ENCODE results near the gene TSC22D2. TPM values are rescaled to one million over a fixed set of nuclear protein-coding genes. Genes with fewer than 3 reads are reported as not detected.
"Not testable (repeated sequence)": the region's sequence is repeated elsewhere in the genome, so short reads cannot be mapped to it uniquely, and the experiment has no call there.

TSC22D2 gene
- total RNA-seq, 1 donor from 2014 or later: 68.7 TPM

DNA sequence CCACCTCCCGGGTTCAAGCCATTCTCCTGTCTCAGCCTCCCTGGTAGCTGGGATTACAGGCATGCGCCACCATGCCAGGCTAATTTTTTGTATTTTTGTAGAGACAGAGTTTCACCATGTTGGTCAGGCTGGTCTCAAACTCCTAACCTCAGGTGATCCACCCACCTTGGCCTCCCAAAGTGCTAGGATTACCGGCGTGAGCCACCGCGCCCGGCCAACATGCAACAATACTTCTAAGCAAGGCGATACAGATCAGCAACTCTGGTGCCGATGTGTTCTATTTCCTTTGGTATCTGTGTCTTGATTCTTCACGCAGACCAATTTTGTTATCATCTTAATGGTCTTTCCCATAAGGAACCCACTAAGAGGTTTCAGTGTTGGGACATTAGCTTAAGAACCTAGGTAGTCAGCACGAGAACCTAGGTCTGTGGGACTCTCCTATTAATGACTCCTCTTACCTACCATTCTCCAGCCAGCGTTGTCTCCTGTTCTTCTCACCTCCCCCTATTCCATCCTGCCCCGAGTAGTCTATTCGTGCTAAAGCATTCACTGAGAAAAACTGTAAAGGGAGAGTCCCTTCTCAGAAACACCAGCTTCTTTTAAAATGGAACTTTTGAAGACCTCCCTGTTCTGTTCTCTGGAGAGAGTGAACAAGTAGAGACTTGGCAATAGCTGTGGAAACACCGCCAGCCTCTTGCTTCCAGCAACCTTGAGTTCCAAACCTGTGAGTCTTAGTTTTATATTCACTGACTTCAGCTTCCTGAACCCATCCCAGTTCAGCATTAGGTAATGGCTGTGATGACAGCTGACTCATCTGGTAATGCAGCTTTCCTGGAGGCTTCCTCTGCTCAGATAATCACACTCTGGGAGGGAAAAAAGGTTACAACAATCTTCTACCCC is 61.2 kb downstream of the TSC22D2 start:
- peaks cover 19% of the 10 kb centered on the region for H3K36me3 Mint-ChIP-seq
- DNase-seq (ENCODE audit: low spot score in 2 of 2, unreplicated experiment in 2 of 2): no peak
- H3K4me3 Mint-ChIP-seq: peak overlapping the region; percentile 0
- H3K4me1 Mint-ChIP-seq: peaks cover 17% of the 10 kb centered on the region
- TF ChIP-seq, protein P1, sequence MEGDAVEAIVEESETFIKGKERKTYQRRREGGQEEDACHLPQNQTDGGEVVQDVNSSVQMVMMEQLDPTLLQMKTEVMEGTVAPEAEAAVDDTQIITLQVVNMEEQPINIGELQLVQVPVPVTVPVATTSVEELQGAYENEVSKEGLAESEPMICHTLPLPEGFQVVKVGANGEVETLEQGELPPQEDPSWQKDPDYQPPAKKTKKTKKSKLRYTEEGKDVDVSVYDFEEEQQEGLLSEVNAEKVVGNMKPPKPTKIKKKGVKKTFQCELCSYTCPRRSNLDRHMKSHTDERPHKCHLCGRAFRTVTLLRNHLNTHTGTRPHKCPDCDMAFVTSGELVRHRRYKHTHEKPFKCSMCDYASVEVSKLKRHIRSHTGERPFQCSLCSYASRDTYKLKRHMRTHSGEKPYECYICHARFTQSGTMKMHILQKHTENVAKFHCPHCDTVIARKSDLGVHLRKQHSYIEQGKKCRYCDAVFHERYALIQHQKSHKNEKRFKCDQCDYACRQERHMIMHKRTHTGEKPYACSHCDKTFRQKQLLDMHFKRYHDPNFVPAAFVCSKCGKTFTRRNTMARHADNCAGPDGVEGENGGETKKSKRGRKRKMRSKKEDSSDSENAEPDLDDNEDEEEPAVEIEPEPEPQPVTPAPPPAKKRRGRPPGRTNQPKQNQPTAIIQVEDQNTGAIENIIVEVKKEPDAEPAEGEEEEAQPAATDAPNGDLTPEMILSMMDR (IDR thresholded peaks at IDR 0.05; ENCODE audit: unreplicated experiment): no peak
- no peaks in the 10 kb centered on the region for H3K9me3 Mint-ChIP-seq
- peak overlapping the region; percentile 90 for H3K27ac Mint-ChIP-seq
- no peaks in the 10 kb centered on the region for H3K27me3 Mint-ChIP-seq (ENCODE audit: low read depth)

DNA sequence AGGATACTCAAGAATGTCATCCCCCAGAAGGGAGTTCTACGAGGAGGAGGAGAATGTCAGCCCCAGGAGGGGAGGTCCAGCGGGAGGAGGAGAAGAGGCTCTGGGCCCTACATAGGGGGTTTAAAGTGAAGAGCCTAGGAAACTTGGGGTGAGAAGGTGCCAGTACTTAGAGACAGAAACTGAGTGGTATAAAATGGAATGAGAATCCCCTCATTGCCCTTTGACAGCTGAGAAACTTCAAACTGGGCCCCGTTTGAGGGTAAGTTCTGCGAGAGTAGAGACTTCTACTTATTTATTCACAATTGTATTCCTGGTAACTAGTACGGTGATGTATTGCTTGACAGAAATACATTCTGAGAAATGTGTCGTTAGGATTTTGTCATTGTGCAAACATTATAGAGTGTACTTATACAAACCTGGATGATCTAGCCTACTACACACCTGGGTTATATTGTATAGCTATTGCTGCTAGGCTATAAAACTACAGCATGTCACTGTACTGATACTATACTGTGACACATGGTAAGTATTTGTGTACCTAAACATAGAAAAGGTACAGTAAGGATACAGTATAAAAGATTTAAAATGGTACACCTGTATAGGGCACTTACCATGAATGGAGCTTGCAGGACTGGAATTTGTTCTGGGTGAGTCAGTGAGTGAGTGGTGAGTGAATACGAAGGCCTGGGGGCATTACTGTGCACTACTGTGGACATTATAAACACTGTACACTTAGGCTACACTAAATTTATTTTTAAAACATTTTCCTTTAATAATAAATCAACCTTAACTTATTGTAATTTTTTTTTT is 62.0 kb downstream of the TSC22D2 start:
- Mint-ChIP-seq H3K4me3 (peak overlapping the region; percentile 0), H3K9me3 (no peaks in the 10 kb centered on the region)
- no peak for DNase-seq (ENCODE audit: low spot score in 2 of 2, unreplicated experiment in 2 of 2)

DNA sequence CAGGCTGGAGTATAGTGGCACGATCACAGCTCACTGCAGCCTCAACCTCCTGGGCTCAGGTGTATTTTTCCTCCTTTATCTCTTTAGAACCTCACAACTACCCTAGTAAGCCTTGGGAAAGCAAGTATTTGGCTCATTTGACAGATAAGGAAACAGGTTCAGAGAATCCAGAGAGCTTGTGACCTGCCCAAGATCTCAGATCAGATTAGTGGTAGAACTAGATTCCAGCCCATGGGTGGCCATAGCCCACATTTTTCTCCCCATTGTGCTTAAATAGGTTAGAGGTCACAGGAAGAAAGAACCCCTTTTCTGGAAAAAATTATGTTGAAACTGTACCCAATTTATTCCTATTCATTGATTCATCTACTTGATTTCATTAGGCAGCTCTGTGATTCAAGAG is 64.3 kb downstream of the TSC22D2 start:
- no peak overlapping the region for H3K27ac Mint-ChIP-seq
- H3K4me1 Mint-ChIP-seq: peaks cover 17% of the 10 kb centered on the region

More for the DNA sequence above, 62.0 kb downstream of the TSC22D2 start:
- Mint-ChIP-seq H3K27ac (peak overlapping the region; percentile 90), H3K36me3 (peaks cover 19% of the 10 kb centered on the region), H3K27me3 (ENCODE audit: low read depth) (no peaks in the 10 kb centered on the region), H3K4me1 (peaks cover 17% of the 10 kb centered on the region)
- TF ChIP-seq, protein P1 (IDR thresholded peaks at IDR 0.05; ENCODE audit: unreplicated experiment): no peak

DNA sequence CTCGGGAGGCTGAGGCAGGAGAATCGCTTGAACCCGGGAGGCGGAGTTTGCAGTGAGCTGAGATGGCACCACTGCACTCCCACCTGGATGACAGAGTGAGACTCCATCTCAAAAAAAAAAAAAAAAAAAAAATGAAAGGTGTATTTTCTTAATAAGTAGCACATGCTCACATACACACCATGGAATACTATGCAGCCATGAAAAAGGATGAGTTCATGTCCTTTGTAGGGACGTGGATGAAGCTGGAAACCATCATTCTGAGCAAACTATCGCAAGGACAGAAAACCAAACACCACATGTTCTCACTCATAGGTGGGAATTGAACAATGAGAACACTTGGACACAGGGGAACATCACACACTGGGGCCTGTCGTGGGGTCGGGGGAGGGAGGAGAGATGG is 65.1 kb downstream of the TSC22D2 start:
- H3K27me3 Mint-ChIP-seq (ENCODE audit: low read depth); H3K4me3 Mint-ChIP-seq; DNase-seq (ENCODE audit: low spot score in 2 of 2, unreplicated experiment in 2 of 2); H3K27ac Mint-ChIP-seq: not testable (repeated sequence)
- Mint-ChIP-seq H3K9me3 (peaks cover 23% of the 10 kb centered on the region), H3K4me1 (peaks cover 14% of the 10 kb centered on the region), H3K36me3 (peaks cover 19% of the 10 kb centered on the region)

More for the DNA sequence above, 64.3 kb downstream of the TSC22D2 start:
- TF ChIP-seq, protein P1 (IDR thresholded peaks at IDR 0.05; ENCODE audit: unreplicated experiment): no peak
- H3K36me3 Mint-ChIP-seq: peaks cover 17% of the 10 kb centered on the region
- peaks cover 19% of the 10 kb centered on the region for H3K9me3 Mint-ChIP-seq
- H3K27me3 Mint-ChIP-seq (ENCODE audit: low read depth): no peaks in the 10 kb centered on the region
- H3K4me3 Mint-ChIP-seq: no peak overlapping the region
- no peak for DNase-seq (ENCODE audit: low spot score in 2 of 2, unreplicated experiment in 2 of 2)

DNA sequence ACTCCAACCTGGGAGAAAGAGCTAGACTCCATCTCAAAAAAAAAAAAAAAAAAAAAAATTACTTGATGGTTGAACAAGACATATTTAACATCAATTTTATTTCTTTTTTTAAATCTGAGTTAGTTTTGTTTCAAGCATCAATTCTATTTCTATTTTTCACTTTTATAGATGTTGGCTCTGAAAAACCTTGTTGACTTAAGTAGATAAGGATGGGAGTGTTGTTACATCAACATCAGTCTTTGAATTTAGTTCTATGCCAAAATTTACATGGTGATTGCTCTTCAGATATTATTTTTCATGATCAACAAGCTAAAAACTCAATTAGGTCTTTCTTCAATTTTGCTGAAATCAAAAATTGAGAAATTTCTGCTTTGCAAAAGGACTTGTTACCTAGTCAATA is 71.3 kb downstream of the TSC22D2 start:
- Mint-ChIP-seq H3K27ac (no peak overlapping the region), H3K27me3 (ENCODE audit: low read depth) (no peaks in the 10 kb centered on the region), H3K4me1 (no peaks in the 10 kb centered on the region), H3K4me3 (no peak overlapping the region), H3K36me3 (peaks cover 14% of the 10 kb centered on the region), H3K9me3 (peaks cover 41% of the 10 kb centered on the region)
- no peak for DNase-seq (ENCODE audit: low spot score in 2 of 2, unreplicated experiment in 2 of 2)
- TF ChIP-seq, protein P1 (IDR thresholded peaks at IDR 0.05; ENCODE audit: unreplicated experiment): no peak

DNA sequence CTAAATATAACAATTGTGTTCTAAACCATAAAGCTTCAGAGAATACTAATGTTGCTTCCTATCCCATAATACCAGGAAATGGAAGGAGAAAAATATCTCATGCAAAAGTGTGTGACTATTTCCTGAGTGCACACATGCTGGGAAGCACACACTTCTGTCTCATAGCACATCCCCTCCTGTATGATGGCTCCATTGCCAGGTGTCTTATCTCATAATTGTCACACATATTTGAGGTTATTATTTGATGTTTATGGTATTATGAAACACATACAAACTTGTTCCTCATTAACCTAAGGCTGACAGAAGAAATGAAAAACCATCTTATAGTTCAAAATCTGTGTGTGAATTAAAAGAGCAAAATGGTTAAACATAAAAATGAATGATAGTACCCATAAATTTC is 72.8 kb downstream of the TSC22D2 start:
- no peak for DNase-seq (ENCODE audit: low spot score in 2 of 2, unreplicated experiment in 2 of 2)
- TF ChIP-seq, protein P1 (IDR thresholded peaks at IDR 0.05; ENCODE audit: unreplicated experiment): no peak
- no peaks in the 10 kb centered on the region for H3K27me3 Mint-ChIP-seq (ENCODE audit: low read depth)

More for the DNA sequence above, 72.8 kb downstream of the TSC22D2 start:
- Mint-ChIP-seq H3K36me3 (peaks cover 17% of the 10 kb centered on the region), H3K4me3 (no peak overlapping the region), H3K4me1 (no peaks in the 10 kb centered on the region), H3K27ac (no peak overlapping the region), H3K9me3 (peaks cover 39% of the 10 kb centered on the region)
